GM12873 (cell line): ENCODE data around the gene SH3RF3.

Experiments used
- TF ChIP-seq, protein P1 (sequence below): IDR thresholded peaks from 2 replicates; pipeline ENCODE4 v1.5.1; 2012; ENCODE audit warnings: low read depth, mild to moderate bottlenecking, moderate library complexity, low read length, control low read depth; ENCODE audit not compliant: insufficient read depth; ENCODE audit errors: missing control alignments

The SH3RF3 gene

DNA sequence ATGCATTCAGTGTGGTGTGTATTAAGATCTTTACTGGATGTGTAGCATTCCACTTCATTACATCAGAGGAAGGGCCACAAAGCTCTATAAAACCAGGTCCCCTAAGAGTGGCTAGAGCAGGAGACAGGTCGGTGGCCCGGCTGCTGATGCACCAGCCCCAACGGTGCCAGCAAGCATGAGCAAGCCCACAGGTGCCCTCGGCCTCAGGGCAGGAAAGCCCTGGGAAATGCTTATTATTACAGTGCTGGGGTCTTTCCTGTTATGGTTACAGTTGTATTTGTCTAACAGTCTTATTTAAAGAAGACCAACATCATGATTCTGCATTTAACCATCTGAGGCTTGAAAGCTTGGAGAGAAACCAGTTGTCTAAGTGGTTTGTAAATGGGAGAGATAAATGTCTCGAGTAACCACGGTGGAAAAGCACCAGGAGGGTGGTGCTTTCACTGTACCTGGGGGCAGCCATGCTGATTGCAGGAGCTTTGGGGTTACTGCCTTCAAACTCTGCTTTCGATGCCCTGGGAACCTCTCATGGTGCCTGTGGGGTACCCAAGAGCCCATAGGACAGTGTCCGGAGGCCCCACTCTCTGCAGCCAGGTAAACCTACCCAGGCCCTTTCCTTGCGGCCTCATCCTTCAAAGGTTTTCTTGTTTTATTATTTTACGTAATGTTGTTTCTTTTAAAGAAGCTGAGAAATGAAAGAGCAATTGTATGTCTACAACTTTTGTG is 133.1 kb downstream of the SH3RF3 start:
- TF ChIP-seq, protein P1, sequence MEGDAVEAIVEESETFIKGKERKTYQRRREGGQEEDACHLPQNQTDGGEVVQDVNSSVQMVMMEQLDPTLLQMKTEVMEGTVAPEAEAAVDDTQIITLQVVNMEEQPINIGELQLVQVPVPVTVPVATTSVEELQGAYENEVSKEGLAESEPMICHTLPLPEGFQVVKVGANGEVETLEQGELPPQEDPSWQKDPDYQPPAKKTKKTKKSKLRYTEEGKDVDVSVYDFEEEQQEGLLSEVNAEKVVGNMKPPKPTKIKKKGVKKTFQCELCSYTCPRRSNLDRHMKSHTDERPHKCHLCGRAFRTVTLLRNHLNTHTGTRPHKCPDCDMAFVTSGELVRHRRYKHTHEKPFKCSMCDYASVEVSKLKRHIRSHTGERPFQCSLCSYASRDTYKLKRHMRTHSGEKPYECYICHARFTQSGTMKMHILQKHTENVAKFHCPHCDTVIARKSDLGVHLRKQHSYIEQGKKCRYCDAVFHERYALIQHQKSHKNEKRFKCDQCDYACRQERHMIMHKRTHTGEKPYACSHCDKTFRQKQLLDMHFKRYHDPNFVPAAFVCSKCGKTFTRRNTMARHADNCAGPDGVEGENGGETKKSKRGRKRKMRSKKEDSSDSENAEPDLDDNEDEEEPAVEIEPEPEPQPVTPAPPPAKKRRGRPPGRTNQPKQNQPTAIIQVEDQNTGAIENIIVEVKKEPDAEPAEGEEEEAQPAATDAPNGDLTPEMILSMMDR: no peak

DNA sequence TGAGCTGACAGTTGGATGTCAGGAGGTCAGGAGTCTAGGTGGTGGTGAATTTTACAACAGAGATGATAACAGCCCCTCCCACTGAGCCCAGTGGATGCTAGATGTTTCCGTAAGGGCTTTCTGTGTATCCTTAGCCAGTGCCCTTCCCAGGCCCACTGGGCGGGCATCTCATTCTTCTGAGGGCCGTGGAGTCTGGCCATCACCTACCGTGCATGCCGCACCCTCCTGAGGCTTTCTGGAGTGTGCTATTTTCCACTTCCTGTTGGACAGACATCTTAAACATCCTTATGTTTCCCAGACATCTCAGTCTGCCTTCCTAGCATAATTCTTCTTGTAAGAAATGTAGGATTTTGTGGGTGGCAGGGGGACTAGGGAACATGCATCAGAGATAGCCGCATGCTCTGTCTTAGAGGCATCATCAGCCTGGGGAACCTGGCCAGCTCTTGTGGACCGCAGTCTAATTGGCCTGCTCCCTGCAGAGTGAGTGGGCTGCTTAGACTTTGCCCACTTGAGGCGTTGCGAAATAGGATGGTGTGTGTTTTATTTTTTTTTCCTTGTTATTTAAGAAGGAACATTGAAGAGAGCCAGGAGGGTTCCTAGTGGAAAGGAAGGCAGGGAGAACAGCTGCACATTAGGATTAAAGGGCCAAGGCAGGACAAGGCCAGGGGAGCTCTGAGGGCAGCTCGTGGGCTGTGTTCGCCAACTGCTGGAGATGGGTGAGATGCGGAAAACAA is 135.8 kb downstream of the SH3RF3 start:
- TF ChIP-seq, protein P1: no peak

DNA sequence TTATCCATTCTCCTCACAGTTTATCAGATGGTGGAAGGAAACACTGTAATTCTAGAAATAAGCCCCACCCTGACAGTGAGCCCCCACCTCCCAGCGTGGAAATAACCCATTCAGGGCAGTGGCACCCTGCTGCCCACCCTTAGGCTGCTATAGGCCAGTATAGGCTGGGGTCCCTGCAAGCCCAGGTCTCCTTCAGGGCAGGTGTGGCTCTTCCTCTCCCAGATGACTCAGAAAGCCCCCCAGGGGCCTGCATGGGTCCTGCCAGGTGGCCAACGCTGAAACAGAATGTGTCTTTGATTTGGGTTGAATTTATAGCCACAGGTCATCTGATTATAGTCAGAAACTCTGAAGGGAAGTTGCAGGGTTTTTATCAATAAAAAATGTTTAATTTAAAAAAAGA is 136.4 kb downstream of the SH3RF3 start:
- TF ChIP-seq, protein P1: no peak

DNA sequence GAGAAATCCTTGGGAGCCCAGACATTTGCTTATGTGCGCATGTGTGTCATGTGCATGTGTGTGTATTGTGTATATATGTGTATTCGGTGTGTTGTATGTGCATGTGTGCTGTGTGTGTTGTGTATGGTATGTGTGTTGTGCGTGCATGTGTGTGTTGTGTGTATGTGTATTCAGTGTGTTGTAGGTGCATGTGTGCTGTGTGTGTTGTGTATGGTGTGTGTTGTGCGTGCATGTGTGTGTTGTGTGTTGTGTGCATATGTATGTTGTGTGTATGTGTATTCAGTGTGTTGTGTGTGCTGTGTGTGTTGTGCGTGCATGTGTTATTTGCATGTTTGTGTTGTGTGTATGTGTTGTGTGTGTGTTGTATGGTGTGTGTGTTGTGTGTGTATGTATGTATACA is 136.9 kb downstream of the SH3RF3 start:
- TF ChIP-seq, protein P1: no peak

DNA sequence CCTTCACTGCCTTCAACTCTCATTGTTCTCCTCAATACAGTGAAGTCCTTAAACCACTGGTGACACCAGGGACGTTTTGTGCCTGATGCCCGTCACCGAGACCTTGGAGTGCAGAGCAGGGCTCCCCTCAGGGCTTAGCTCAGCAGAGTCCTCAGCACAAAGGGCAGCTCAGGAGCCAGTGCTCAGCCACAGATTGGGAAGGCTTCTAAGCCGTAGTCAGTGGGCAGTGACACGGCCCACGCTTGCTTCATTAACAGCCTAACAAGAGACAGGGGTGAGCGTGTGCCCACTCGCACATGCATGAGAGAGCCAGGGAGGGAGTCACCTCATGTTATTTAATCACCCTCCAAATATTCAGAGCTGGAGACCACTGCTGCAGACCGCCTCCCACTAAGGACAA is 137.5 kb downstream of the SH3RF3 start:
- TF ChIP-seq, protein P1: no peak

DNA sequence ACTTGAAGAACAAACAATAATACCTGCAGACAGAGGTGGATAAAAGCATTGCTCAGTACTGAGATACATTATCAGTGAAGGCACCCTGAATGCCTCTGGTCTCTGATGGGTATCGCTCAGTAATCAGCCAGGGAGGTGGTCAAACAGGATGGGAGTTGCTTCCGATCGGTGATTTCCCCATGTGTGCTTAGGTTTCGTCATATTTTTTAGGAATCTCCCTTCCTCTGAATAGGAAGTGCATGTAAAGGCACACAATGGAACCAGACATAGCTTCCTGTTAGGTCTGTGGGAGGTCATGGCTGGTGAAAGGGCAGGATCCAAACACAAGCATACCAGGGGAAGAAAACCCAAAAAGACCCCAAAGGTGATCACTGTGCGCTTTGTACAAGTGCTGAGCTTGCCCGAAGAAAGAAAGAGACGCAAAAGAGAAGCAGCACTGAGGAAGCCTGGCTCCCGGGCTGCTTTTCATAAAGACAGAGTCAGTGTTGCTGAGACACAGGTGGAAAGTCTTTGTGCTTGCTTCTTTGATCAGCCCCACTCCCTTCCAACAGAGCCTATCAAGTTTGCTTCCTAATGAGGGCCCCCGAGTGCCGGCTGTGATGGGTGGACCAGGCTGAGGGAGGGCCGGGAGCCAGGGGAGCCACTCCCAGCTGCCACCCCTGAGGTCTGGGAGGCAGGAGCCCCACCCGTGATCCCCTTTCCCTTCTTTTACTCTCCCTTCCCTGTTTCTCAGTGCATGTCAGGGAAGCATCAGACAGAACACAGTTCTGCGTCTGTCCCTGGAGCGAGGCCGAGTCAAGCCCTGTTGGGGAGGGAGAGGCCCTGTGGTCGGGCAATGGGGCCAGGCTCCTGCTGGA is 138.2 kb downstream of the SH3RF3 start:
- TF ChIP-seq, protein P1: no peak

DNA sequence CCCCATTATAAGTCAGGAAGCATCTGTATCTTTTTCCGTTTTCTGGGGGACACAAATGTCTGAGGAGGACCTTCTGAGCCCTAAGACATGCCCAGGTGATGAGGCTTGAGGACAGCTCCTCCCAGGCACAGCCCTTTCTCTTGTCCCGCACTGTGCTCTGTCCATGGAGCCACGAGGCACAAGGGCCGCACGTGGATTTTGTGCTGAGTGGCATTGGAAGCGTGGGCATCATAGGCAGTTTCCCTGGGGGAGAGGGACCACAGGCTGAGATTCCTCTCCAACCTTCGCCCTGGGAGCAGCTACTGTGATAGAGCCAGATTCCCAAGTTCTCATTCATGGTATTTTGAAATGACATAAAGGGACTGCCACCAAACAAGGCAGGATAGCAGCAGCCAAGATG is 139.9 kb downstream of the SH3RF3 start:
- TF ChIP-seq, protein P1: no peak
